H1 (cell line): ENCODE measurements around the gene SENP6. TPM values are rescaled to one million over a fixed set of nuclear protein-coding genes. Genes with fewer than 3 reads are reported as not detected.

Experiments
- JUND ChIP-seq: IDR thresholded peaks from 2 replicates; pipeline ENCODE4 v1.6.1; 2011; ENCODE audit warnings: mild to moderate bottlenecking, improper control_type of control experiment, low read length
- NANOG ChIP-seq: IDR thresholded peaks from 2 replicates; pipeline ENCODE4 v1.6.1; 2011; ENCODE audit warnings: low read length, low read depth, mild to moderate bottlenecking, inconsistent platforms; ENCODE audit not compliant: insufficient read depth, poor library complexity, severe bottlenecking
- TBP ChIP-seq: IDR thresholded peaks from 2 replicates; pipeline ENCODE4 v1.6.1; 2011; ENCODE audit warnings: low read depth, low read length, improper control_type of control experiment
- polyA plus RNA-seq, 7 experiments: library from polyadenylated mRNA; depleted of rRNA in 3 of 7; stranded (reverse) in 5 of 7; unstranded in 2 of 7; fragments of >200 nt in 5 of 7; fragments of 200-250 nt in 2 of 7; gene quantifications; 1 replicate in 5 of 7; 2 replicates in 1 of 7; 4 replicates in 1 of 7; pipeline versions ENCODE4 v1.2.1 to v1.2.3, GENCODE V29; 2011 to 2013; ENCODE audit warnings: missing spikeins in 2 of 7, mixed read lengths in 2 of 7
- total RNA-seq: library from RNA; stranded (reverse); fragmentation: NEBNext Ultra II Directional; extraction: Animal tissue kit (Norgen Biotek cat#: 25700); gene quantifications from 2 replicates; pipeline ENCODE4 v1.2.1, GENCODE V29; 2021

Gene SENP6
- total and polyA plus RNA-seq, 2 of the 8 experiments (the other 6 are each of a cell fraction or from before 2014, with no cell fraction given) = 13.8 to 103 TPM

GRCh38 chr6:75666592-75666991 is 64.9 kb downstream of the SENP6 start (continued):
- TF ChIP-seq JUND (no peak), TBP (no peak), NANOG (no peak)
